Neural cell (in vitro differentiated cells): ENCODE results near the gene TAF3. TPM values are rescaled to one million over a fixed set of nuclear protein-coding genes. Genes with fewer than 3 reads are reported as not detected.

ENCODE experiments used
- H2AFZ ChIP-seq: fragments of 200-600, 300-800 bp; sonication (generic), shearing (Covaris generic); 2 replicates; pipeline ENCODE4 v1.6.0; 2014; ENCODE audit warnings: low read depth, mild to moderate bottlenecking, antibody characterized with exemption, low read length, moderate library complexity
- H3F3A ChIP-seq: fragments of 200-600 bp; shearing (Covaris generic); 2 replicates; pipeline ENCODE4 v1.6.1; 2016; ENCODE audit warnings: mild to moderate bottlenecking, moderate library complexity, mixed read lengths, antibody characterized with exemption, low read length; ENCODE audit not compliant: insufficient read depth, poor library complexity, severe bottlenecking
- H3K27ac ChIP-seq: fragments of 200-600, 300-800 bp; sonication (generic), shearing (Covaris generic); 2 replicates; pipeline ENCODE4 v1.5.1; 2014; ENCODE audit warnings: mild to moderate bottlenecking, low read length, moderate library complexity
- H3K27me3 ChIP-seq: fragments of 300-800, 200-600 bp; sonication (generic), shearing (Covaris generic); 2 replicates; pipeline ENCODE4 v1.6.0; 2014; ENCODE audit warnings: mild to moderate bottlenecking, low read depth, low read length, moderate library complexity; ENCODE audit not compliant: insufficient read depth
- H3K36me3 ChIP-seq: fragments of 300-800, 200-600 bp; sonication (generic), shearing (Covaris generic); 2 replicates; pipeline ENCODE4 v1.5.1; 2014; ENCODE audit warnings: mild to moderate bottlenecking, antibody characterized with exemption, low read length, moderate library complexity; ENCODE audit not compliant: insufficient read depth
- H3K4me2 ChIP-seq: fragments of 300-800, 200-600 bp; sonication (generic), shearing (Covaris generic); 2 replicates; pipeline ENCODE4 v1.6.0; 2014; ENCODE audit warnings: mild to moderate bottlenecking, low read length
- H3K4me3 ChIP-seq: fragments of 300-800, 200-600 bp; sonication (generic), shearing (Covaris generic); 2 replicates; pipeline ENCODE4 v1.5.1; 2014; ENCODE audit warnings: mild to moderate bottlenecking, low read length, moderate library complexity
- H3K79me2 ChIP-seq: fragments of 200-600 bp; shearing (Covaris generic); replicated peaks from 2 replicates; pipeline ENCODE4 v1.6.0; 2014; ENCODE audit warnings: mild to moderate bottlenecking, low read length, moderate library complexity; ENCODE audit not compliant: insufficient read depth
- H3K9ac ChIP-seq: fragments of 300-800, 200-600 bp; sonication (generic), shearing (Covaris generic); 2 replicates; pipeline ENCODE4 v1.6.1; 2016; ENCODE audit warnings: mild to moderate bottlenecking, low read length, mixed read lengths
- H3K9me2 ChIP-seq: fragments of 200-600 bp; shearing (Covaris generic); 2 replicates; pipeline ENCODE4 v1.6.1; 2016; ENCODE audit warnings: mild to moderate bottlenecking, low read length, mixed read lengths; ENCODE audit not compliant: insufficient read depth
- H3K9me3 ChIP-seq: fragments of 200-600, 300-800 bp; sonication (generic), shearing (Covaris generic); 2 replicates; pipeline ENCODE4 v1.6.1; 2016; ENCODE audit warnings: mild to moderate bottlenecking, mixed run types, low read length, moderate library complexity, mixed read lengths
- H4K20me1 ChIP-seq: fragments of 200-600 bp; shearing (Covaris generic); 2 replicates; pipeline ENCODE4 v1.6.1; 2016; ENCODE audit warnings: mild to moderate bottlenecking, mixed run types; ENCODE audit not compliant: insufficient read depth
- CTCF ChIP-seq: fragments of 450-650 bp; IDR thresholded peaks from 2 replicates; pipeline ENCODE4 v1.5.1; 2014; ENCODE audit warnings: antibody characterized with exemption, mild to moderate bottlenecking, moderate library complexity; ENCODE audit not compliant: poor library complexity, severe bottlenecking
- EP300 ChIP-seq: fragments of 450-650 bp; conservative IDR thresholded peaks from 2 replicates; pipeline ENCODE4 v1.6.1; 2014; ENCODE audit warnings: antibody characterized with exemption, mild to moderate bottlenecking, moderate library complexity; ENCODE audit not compliant: poor library complexity, severe bottlenecking
- EZH2 ChIP-seq: fragments of 200-600, 300-800 bp; shearing (Covaris generic), sonication (generic); IDR thresholded peaks from 2 replicates; pipeline ENCODE4 v1.6.1; 2014; ENCODE audit warnings: antibody characterized with exemption, low read length, borderline replicate concordance, mild to moderate bottlenecking; ENCODE audit not compliant: insufficient read depth, poor library complexity, severe bottlenecking
- MXI1 ChIP-seq: fragments of 450-650 bp; conservative IDR thresholded peaks from 2 replicates; pipeline ENCODE4 v1.6.1; 2014; ENCODE audit warnings: antibody characterized with exemption, mild to moderate bottlenecking; ENCODE audit not compliant: poor library complexity, severe bottlenecking
- POLR2AphosphoS5 ChIP-seq: IDR thresholded peaks from 2 replicates; pipeline ENCODE4 v1.6.1; 2012
- RAD21 ChIP-seq: fragments of 450-650 bp; conservative IDR thresholded peaks from 2 replicates; pipeline ENCODE4 v1.6.1; 2014; ENCODE audit warnings: antibody characterized with exemption, mild to moderate bottlenecking, moderate library complexity
- REST ChIP-seq: IDR thresholded peaks from 2 replicates; pipeline ENCODE4 v1.6.1; 2012; ENCODE audit warnings: borderline replicate concordance
- SMC3 ChIP-seq: fragments of 450-650 bp; conservative IDR thresholded peaks from 2 replicates; pipeline ENCODE4 v1.6.1; 2014; ENCODE audit warnings: antibody characterized with exemption, mild to moderate bottlenecking, moderate library complexity; ENCODE audit not compliant: poor library complexity
- TAF1 ChIP-seq: IDR thresholded peaks from 2 replicates; pipeline ENCODE4 v1.6.1; 2012; ENCODE audit warnings: low read depth
- polyA plus RNA-seq: library from polyadenylated mRNA; depleted of rRNA; stranded (reverse); fragments of >200 nt; gene quantifications from 2 replicates; pipeline ENCODE4 v1.2.3, GENCODE V29; 2014

Gene TAF3
- polyA plus RNA-seq, 1 donor from 2014 or later, result 2.0 TPM

- H4K20me1 ChIP-seq, result no peaks in the 10 kb centered on the region
- no peaks in the 10 kb centered on the region for H3K9me2 ChIP-seq
- no peak overlapping the region for H2AFZ ChIP-seq
- no peak for TF ChIP-seq RAD21
- no peak for TF ChIP-seq EP300
- no peak for TF ChIP-seq REST
- no peak for TF ChIP-seq MXI1
- no peak for TF ChIP-seq SMC3
- no peaks in the 10 kb centered on the region for H3K36me3 ChIP-seq
- no peaks in the 10 kb centered on the region for H3K9me3 ChIP-seq
- H3F3A ChIP-seq, result no peaks in the 10 kb centered on the region
- H3K79me2 ChIP-seq, result no peaks in the 10 kb centered on the region
- H3K4me3 ChIP-seq, result no peak overlapping the region
- H3K9ac ChIP-seq, result no peak overlapping the region
- no peaks in the 10 kb centered on the region for H3K27me3 ChIP-seq
- no peak overlapping the region for H3K4me2 ChIP-seq
- H3K27ac ChIP-seq, result no peak overlapping the region
These were observed 77.4 kb downstream of the TAF3 start for GRCh38 chr10:7895699-7896090.

- Histone ChIP-seq H3F3A (no peaks in the 10 kb centered on the region), H3K9me2 (no peaks in the 10 kb centered on the region), H3K36me3 (no peaks in the 10 kb centered on the region), H3K4me2 (no peak overlapping the region), H3K27me3 (no peaks in the 10 kb centered on the region), H3K79me2 (no peaks in the 10 kb centered on the region), H3K27ac (no peak overlapping the region), H3K9ac (no peak overlapping the region), H4K20me1 (no peaks in the 10 kb centered on the region), H3K9me3 (no peaks in the 10 kb centered on the region), H2AFZ (no peak overlapping the region), H3K4me3 (no peak overlapping the region)
- TF ChIP-seq RAD21 (no peak), MXI1 (no peak), REST (no peak), POLR2AphosphoS5 (no peak), CTCF (no peak), EZH2 (no peak), EP300 (no peak), SMC3 (no peak), TAF1 (no peak)
These were observed 78.0 kb downstream of the TAF3 start for GRCh38 chr10:7896297-7896696.
